Stomach (tissue), 9 donors: ENCODE data around the gene RNF114. TPM values are rescaled to one million over a fixed set of nuclear protein-coding genes. Genes with fewer than 3 reads are reported as not detected.
"Not testable (repeated sequence)": the region's sequence is repeated elsewhere in the genome, so short reads cannot be mapped to it uniquely, and the experiment has no call there.

Source experiments
- DNase-seq, 2 donors: peaks; one replicate each; pipeline versions ENCODE4 v3.0.0 to v3.0.0-alpha.2; 2013 to 2019
- H3K27ac ChIP-seq, 5 donors: fragments of 200-600 bp in 4 of 5; sonication (generic) in 4 of 5; one replicate each; pipeline ENCODE4 v1.5.1; 2013 to 2019; ENCODE audit warnings: mild to moderate bottlenecking in 1 of 5, moderate library complexity in 1 of 5
- H3K27me3 ChIP-seq, 3 donors: fragments of 200-600 bp; sonication (generic); one replicate each; pipeline ENCODE4 v1.5.1; 2017 to 2019; ENCODE audit warnings: mixed run types in 1 of 3
- H3K36me3 ChIP-seq, 4 donors: fragments of 200-600 bp; sonication (generic); 1 replicate in 3 of 4; 2 replicates in 1 of 4; pipeline ENCODE4 v1.5.1; 2016 to 2019
- H3K4me1 ChIP-seq, 4 donors: fragments of 200-600 bp; sonication (generic); one replicate each; pipeline ENCODE4 v1.5.1; 2016 to 2019
- H3K4me3 ChIP-seq, 4 donors: fragments of 200-600 bp; sonication (generic) in 3 of 4; one replicate each; pipeline ENCODE4 v1.5.1; 2016 to 2019; ENCODE audit warnings: mild to moderate bottlenecking in 1 of 4
- H3K9me3 ChIP-seq, 4 donors: fragments of 200-600 bp; sonication (generic); one replicate each; pipeline ENCODE4 v1.5.1; 2016 to 2019
- EP300 ChIP-seq: sonication (generic); formaldehyde crosslinking; IDR thresholded peaks from one replicate; pipeline ENCODE4 v1.6.1; 2017; ENCODE audit warnings: antibody characterized with exemption
- POLR2A ChIP-seq, 4 donors: fragments of 450-650 bp; IDR thresholded peaks; one replicate each; pipeline ENCODE4 v1.6.1; 2016; ENCODE audit warnings: antibody characterized with exemption in 4 of 4, control low read depth in 2 of 4, mild to moderate bottlenecking in 1 of 4, moderate library complexity in 1 of 4
- POLR2AphosphoS5 ChIP-seq, 3 donors: sonication (generic); formaldehyde crosslinking; IDR thresholded peaks; one replicate each; pipeline ENCODE4 v1.6.1; 2016; ENCODE audit warnings: antibody characterized with exemption in 3 of 3
- WGBS, 5 donors: extraction: QIAGEN DNeasy Blood & Tissue Kit in 3 of 5; methylation state at CpG; one replicate each; pipeline versions ENCODE4 v1.1.5 to v1.1.7; 2013 to 2018; 5-methylcytosine and 5-hydroxymethylcytosine counted together
- intact Hi-C: fragments of 100-400 bp; cut with DNase I; formaldehyde crosslinking; loops from one replicate; pipeline ENCODE4 v1.15.1; 2023; ENCODE audit warnings: low total_unique reads
- polyA plus RNA-seq, 3 donors: library from polyadenylated mRNA; stranded (reverse); fragments of 200-250 nt; gene quantifications; one replicate each; pipeline ENCODE4 v1.2.3, GENCODE V29; 2013
- total RNA-seq, 5 donors: library from RNA; depleted of rRNA; stranded (reverse); fragments of >200 nt; gene quantifications; one replicate each; pipeline versions ENCODE4 v1.1.0 to v1.2.3, GENCODE V29; 2014 to 2016
- TF ChIP-seq, protein P1 (sequence below), 7 experiments: fragments of 450-650 bp in 4 of 7; fragments of 200-600 bp in 3 of 7; sonication (generic) in 3 of 7; IDR thresholded peaks; one replicate each; pipeline ENCODE4 v1.5.1; 2016 to 2019; ENCODE audit warnings: antibody characterized with exemption in 7 of 7, control low read depth in 2 of 7, mild to moderate bottlenecking in 1 of 7
- donor health status: healthy with polysubstance abuse.
- donor health status: Bipolar disorder and iron deficiency.
- donor health status: healthy.

Gene RNF114
- total and polyA plus RNA-seq, 8 donors, result 29.5 to 317 (median 63.6) TPM

GRCh38 chr20:49993301-49993751, 57.1 kb downstream of the RNF114 start:
- H3K36me3 ChIP-seq, result peaks cover 0 to 1% (median 0%) of the 10 kb centered on the region in 4 donors
- no peaks in the 10 kb centered on the region for H3K27me3 ChIP-seq
- 57 to 79% (median 59%) methylated on average over 6 of the region's 6 CpGs for WGBS, 5 donors
- no peak overlapping the region for H3K27ac ChIP-seq
- no peak overlapping the region for H3K4me3 ChIP-seq
- no peak for DNase-seq
- TF ChIP-seq EP300, result no peak
- no peak for TF ChIP-seq POLR2AphosphoS5 (IDR thresholded peaks at IDR 0.05)
- no peak for TF ChIP-seq POLR2A (IDR thresholded peaks at IDR 0.05)
- TF ChIP-seq, protein P1, sequence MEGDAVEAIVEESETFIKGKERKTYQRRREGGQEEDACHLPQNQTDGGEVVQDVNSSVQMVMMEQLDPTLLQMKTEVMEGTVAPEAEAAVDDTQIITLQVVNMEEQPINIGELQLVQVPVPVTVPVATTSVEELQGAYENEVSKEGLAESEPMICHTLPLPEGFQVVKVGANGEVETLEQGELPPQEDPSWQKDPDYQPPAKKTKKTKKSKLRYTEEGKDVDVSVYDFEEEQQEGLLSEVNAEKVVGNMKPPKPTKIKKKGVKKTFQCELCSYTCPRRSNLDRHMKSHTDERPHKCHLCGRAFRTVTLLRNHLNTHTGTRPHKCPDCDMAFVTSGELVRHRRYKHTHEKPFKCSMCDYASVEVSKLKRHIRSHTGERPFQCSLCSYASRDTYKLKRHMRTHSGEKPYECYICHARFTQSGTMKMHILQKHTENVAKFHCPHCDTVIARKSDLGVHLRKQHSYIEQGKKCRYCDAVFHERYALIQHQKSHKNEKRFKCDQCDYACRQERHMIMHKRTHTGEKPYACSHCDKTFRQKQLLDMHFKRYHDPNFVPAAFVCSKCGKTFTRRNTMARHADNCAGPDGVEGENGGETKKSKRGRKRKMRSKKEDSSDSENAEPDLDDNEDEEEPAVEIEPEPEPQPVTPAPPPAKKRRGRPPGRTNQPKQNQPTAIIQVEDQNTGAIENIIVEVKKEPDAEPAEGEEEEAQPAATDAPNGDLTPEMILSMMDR (IDR thresholded peaks at IDR 0.05), result no peak
- intact Hi-C loops, result no loop called here
- no peaks in the 10 kb centered on the region for H3K9me3 ChIP-seq
- H3K4me1 ChIP-seq, result peaks cover 20 to 28% (median 22%) of the 10 kb centered on the region in 4 donors

DNA sequence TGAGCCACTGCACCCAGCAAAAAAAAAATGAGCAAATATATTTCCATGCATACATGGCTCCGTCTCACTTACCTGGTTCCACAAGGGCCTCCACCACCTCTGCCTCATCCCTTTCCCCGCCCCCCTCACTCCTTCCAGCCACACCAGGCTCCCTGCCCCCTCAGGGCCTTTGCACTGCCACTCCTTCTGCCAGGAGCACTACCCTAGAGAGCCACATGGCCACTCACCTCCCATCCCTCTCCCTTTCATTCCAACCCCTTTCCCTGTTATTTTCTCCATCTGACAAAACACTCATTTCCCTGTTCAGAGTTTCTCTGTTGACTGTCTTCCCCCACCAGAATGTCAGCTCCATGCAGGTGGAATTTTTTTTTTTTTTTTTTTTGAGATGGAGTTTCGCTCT, 59.4 kb downstream of the RNF114 start:
- DNase-seq, result no peak
- Histone ChIP-seq H3K4me3 (no peak overlapping the region), H3K36me3 (no peaks in the 10 kb centered on the region), H3K4me1 (peaks cover 0 to 5% (median 3%) of the 10 kb centered on the region in 4 donors), H3K27me3 (no peaks in the 10 kb centered on the region), H3K27ac (no peak overlapping the region), H3K9me3 (no peaks in the 10 kb centered on the region)
- 86 to 100% (median 91%) methylated on average over 2 to 3 of the region's 3 CpGs for WGBS, 5 donors
- intact Hi-C loops, result no loop called here
- TF ChIP-seq, protein P1 (IDR thresholded peaks at IDR 0.05), result no peak
- no peak for TF ChIP-seq POLR2AphosphoS5 (IDR thresholded peaks at IDR 0.05)
- TF ChIP-seq EP300, result no peak
- TF ChIP-seq POLR2A (IDR thresholded peaks at IDR 0.05), result no peak

DNA sequence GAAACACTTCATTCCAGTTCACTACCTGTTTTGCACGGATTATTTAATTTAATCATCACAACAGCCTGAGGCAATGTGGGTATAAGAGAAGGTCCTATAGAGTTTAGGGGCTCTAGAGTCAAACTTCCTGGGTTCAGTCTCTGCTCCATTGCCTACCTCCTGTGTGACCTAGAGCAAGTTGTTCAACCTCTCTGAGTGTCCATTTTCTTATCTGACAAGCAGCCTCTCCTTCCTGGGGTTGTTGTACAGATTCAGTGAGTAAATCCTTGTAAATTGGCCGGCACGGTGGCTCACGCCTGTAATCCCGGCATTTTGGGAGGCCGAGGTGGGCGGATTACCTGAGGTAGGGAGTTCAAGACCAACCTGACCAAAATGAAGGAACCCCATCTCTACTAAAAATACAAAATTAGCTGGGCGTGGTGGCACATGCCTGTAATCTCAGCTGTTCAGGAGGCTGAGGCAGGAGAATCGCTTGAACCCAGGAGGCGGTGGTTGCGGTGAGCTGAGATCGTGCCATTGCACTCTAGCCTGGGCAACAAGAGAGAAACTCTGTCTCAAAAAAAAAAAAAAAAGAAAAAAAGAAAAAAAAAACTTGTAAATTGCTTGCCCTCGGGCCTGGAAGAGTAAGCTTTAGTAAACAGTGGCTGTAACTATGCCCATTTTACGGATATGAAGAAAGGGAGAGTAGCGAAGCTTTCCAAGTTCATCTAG, 62.4 kb downstream of the RNF114 start:
- WGBS, 5 donors, result 87 to 91% (median 88%) methylated on average over 15 of the region's 15 CpGs
- intact Hi-C loops, H3K9me3 ChIP-seq, H3K27ac ChIP-seq, DNase-seq, H3K27me3 ChIP-seq, H3K4me3 ChIP-seq, H3K4me1 ChIP-seq, H3K36me3 ChIP-seq: not testable (repeated sequence)

- 68 to 85% (median 71%) methylated on average over 7 of the region's 7 CpGs for WGBS, 5 donors
- intact Hi-C loops, result no loop called here
- no peak for TF ChIP-seq EP300
- TF ChIP-seq, protein P1 (IDR thresholded peaks at IDR 0.05), result no peak
- no peak for TF ChIP-seq POLR2AphosphoS5 (IDR thresholded peaks at IDR 0.05)
- TF ChIP-seq POLR2A (IDR thresholded peaks at IDR 0.05), result no peak
Measured at GRCh38 chr20:49999329-49999728, 63.1 kb downstream of the RNF114 start.

GRCh38 chr20:50000548-50001222, 64.5 kb downstream of the RNF114 start:
- intact Hi-C loops, H3K4me3 ChIP-seq, H3K9me3 ChIP-seq, DNase-seq, H3K27ac ChIP-seq, H3K27me3 ChIP-seq, H3K36me3 ChIP-seq, H3K4me1 ChIP-seq: not testable (repeated sequence)
- WGBS, 5 donors, result 70 to 77% (median 73%) methylated on average over 14 of the region's 14 CpGs

More at GRCh38 chr20:49999329-49999728, 63.1 kb downstream of the RNF114 start:
- no peaks in the 10 kb centered on the region for H3K4me1 ChIP-seq
- no peaks in the 10 kb centered on the region for H3K27me3 ChIP-seq
- no peaks in the 10 kb centered on the region for H3K36me3 ChIP-seq
- no peak for DNase-seq
- H3K4me3 ChIP-seq, result no peak overlapping the region
- H3K9me3 ChIP-seq, result no peaks in the 10 kb centered on the region
- no peak overlapping the region for H3K27ac ChIP-seq
